SU-DHL-6 (cell line): ENCODE results near the gene CREB3L4.

ENCODE experiments used
- EZH2phosphoT487 ChIP-seq: fragments of 200-600 bp; sonication (generic), shearing (Covaris generic); conservative IDR thresholded peaks from 2 replicates; pipeline ENCODE4 v1.6.1; 2018; ENCODE audit warnings: mild to moderate bottlenecking, antibody characterized with exemption, low read length, moderate library complexity, mixed read lengths
- TF ChIP-seq, protein P1 (sequence below): fragments of 200-600 bp; sonication (generic); IDR thresholded peaks from one replicate; pipeline ENCODE4 v1.5.1; 2017; ENCODE audit warnings: antibody characterized with exemption, mild to moderate bottlenecking, low read length, moderate library complexity; ENCODE audit not compliant: insufficient read depth, poor library complexity, severe bottlenecking

DNA sequence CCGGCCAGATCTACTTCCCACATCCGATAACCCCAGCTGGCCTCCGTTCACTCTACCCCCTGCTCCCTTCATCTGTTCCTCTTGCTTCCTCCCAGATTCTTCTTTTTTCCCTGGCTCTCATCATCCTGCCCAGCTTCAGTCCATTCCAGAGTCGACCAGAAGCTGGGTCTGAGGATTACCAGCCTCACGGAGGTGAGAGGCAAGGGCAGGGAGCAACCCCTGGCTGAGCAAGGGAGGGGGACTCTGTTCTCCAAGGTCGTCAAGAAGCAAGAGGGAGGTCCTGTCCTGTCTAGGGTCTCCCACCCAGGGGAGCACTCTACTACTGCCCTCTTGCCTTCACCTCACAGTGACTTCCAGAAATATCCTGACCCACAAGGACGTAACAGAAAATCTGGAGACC lies 5.8 kb downstream of the CREB3L4 start:
- TF ChIP-seq, protein P1, sequence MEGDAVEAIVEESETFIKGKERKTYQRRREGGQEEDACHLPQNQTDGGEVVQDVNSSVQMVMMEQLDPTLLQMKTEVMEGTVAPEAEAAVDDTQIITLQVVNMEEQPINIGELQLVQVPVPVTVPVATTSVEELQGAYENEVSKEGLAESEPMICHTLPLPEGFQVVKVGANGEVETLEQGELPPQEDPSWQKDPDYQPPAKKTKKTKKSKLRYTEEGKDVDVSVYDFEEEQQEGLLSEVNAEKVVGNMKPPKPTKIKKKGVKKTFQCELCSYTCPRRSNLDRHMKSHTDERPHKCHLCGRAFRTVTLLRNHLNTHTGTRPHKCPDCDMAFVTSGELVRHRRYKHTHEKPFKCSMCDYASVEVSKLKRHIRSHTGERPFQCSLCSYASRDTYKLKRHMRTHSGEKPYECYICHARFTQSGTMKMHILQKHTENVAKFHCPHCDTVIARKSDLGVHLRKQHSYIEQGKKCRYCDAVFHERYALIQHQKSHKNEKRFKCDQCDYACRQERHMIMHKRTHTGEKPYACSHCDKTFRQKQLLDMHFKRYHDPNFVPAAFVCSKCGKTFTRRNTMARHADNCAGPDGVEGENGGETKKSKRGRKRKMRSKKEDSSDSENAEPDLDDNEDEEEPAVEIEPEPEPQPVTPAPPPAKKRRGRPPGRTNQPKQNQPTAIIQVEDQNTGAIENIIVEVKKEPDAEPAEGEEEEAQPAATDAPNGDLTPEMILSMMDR: no peak
- no peak for TF ChIP-seq EZH2phosphoT487
